Measurements from ENCODE around the gene CSRP1. TPM values are rescaled to one million over a fixed set of nuclear protein-coding genes. Genes with fewer than 3 reads are reported as not detected.
"Not testable (repeated sequence)": the region's sequence is repeated elsewhere in the genome, so short reads cannot be mapped to it uniquely, and the experiment has no call there.

Gene CSRP1
- total and polyA plus RNA-seq, 2 experiments from 2014 or later, result 78.9 to 135 TPM

DNA sequence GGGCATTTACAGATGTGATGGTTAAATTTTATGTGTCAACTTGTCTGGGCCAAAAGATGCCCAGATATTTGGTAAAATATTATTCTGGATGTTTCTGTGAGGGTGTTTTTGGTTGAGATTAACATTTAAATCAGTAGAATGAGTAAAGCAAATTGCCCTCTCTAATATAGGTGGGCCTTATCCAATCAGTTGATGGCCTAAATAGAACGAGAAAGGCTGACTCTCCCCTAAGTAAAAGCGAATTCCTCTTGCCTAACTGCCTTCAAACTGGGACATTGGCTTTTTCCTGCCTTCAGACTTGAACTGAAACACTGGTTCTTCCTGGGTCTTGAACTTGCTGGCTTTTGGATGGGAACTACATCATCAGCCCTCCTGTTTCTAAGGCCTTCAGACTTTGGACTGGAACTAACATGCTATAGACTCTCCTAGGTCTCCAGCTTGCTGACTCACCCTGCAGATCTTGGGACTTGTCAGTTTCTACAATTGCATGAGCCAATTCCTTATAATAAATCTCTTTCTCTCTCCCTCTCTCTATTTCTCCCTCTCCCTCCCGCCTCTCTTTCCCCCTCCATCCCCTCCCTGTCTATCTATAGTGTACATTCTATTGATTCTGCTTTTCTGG is 21.8 kb upstream of the CSRP1 start:
- H3K27ac ChIP-seq, result no peak overlapping the region

DNA sequence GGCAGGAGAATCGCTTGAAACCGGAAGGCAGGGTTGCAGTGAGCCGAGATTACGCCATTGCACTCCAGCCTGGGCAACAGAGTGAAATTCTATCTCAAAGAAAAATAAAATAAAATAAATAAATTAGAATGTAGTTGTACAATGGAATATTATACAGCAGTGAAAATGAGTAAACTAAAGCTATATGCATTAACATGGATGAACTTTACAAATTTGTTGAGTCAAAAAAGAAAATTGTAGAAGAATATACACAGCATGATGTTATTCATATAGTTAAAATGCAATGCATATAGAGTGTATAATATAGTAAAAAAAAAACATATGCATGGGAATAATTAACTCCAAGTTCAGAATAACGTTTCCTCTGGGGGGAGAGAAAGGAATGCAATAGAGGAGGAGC is 21.0 kb upstream of the CSRP1 start:
- Histone ChIP-seq H3K4me1 (ENCODE audit: low read depth) (peaks cover 7% of the 10 kb centered on the region), H3K27me3 (no peaks in the 10 kb centered on the region)

More for the DNA sequence above, 21.8 kb upstream of the CSRP1 start:
- H3K27me3 ChIP-seq, result no peaks in the 10 kb centered on the region
- no peak for DNase-seq (ENCODE audit: low read depth in 1 of 2, low spot score in 1 of 2)
- TF ChIP-seq, protein P1, sequence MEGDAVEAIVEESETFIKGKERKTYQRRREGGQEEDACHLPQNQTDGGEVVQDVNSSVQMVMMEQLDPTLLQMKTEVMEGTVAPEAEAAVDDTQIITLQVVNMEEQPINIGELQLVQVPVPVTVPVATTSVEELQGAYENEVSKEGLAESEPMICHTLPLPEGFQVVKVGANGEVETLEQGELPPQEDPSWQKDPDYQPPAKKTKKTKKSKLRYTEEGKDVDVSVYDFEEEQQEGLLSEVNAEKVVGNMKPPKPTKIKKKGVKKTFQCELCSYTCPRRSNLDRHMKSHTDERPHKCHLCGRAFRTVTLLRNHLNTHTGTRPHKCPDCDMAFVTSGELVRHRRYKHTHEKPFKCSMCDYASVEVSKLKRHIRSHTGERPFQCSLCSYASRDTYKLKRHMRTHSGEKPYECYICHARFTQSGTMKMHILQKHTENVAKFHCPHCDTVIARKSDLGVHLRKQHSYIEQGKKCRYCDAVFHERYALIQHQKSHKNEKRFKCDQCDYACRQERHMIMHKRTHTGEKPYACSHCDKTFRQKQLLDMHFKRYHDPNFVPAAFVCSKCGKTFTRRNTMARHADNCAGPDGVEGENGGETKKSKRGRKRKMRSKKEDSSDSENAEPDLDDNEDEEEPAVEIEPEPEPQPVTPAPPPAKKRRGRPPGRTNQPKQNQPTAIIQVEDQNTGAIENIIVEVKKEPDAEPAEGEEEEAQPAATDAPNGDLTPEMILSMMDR (IDR thresholded peaks at IDR 0.05; ENCODE audit: low read depth, low read length), result no peak
- H3K9me3 ChIP-seq (ENCODE audit: low read depth), result no peaks in the 10 kb centered on the region
- H3K4me3 ChIP-seq, result no peak overlapping the region
- H3K36me3 ChIP-seq, result no peaks in the 10 kb centered on the region
- H3K4me1 ChIP-seq (ENCODE audit: low read depth), result peaks cover 7% of the 10 kb centered on the region

DNA sequence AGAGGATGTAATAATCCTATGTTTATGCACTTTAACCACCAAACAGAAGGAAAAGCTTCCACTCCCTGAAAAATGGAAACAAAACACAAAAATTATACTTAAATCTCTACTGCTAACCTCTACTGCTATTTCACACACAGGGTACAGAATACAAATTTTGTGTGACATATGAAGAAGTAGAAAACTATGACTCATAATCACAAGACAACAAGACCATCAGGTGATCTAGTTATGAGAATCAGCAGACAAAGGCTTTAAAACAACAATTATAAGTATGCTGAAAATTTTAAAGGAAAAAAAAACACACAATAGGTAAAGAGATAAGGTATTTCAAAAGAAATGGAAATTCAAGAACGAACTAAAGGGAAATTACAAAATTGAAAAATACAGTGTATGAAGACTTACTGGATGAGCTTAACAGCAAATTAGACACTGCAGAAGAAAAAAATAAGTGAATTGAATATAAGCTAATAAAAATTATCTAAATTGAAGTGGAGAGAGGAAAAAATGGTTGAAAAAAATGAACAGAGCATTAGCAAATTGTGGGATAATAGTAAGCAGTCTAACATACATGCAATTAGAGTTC is 18.4 kb upstream of the CSRP1 start:
- Histone ChIP-seq H3K4me3 (no peak overlapping the region), H3K9me3 (ENCODE audit: low read depth) (no peaks in the 10 kb centered on the region), H3K27me3 (no peaks in the 10 kb centered on the region), H3K27ac (no peak overlapping the region), H3K36me3 (no peaks in the 10 kb centered on the region), H3K4me1 (ENCODE audit: low read depth) (peaks cover 9% of the 10 kb centered on the region)
- TF ChIP-seq, protein P1 (IDR thresholded peaks at IDR 0.05; ENCODE audit: low read depth, low read length), result no peak
- DNase-seq (ENCODE audit: low read depth in 1 of 2, low spot score in 1 of 2), result no peak

More for the DNA sequence above, 21.0 kb upstream of the CSRP1 start:
- TF ChIP-seq, protein P1 (IDR thresholded peaks at IDR 0.05; ENCODE audit: low read depth, low read length), result no peak
- DNase-seq (ENCODE audit: low read depth in 1 of 2, low spot score in 1 of 2), result no peak
- H3K4me3 ChIP-seq, result no peak overlapping the region
- no peaks in the 10 kb centered on the region for H3K36me3 ChIP-seq
- no peaks in the 10 kb centered on the region for H3K9me3 ChIP-seq (ENCODE audit: low read depth)
- no peak overlapping the region for H3K27ac ChIP-seq

DNA sequence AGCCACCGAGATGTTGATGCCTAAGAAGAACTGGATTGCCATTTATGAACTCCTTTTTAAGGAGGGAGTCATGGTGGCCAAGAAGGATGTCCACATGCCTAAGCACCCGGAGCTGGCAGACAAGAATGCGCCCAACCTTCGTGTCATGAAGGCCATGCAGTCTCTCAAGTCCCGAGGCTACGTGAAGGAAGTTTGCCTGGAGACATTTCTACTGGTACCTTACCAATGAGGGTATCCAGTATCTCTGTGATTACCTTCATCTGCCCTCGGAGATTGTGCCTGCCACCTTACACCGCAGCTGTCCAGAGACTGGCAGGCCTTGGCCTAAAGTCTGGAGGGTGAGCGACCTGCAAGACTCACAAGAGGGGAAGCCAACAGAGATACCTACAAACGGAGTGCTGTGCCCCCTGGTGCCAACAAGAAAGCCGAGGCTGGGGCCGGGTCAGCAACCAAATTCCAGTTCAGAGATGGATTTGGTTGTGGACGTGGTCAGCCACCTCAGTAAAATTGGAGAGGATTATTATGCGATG is 13.2 kb upstream of the CSRP1 start:
- peaks cover 12% of the 10 kb centered on the region for H3K4me1 ChIP-seq (ENCODE audit: low read depth)
- not testable (repeated sequence) for H3K27ac ChIP-seq; H3K27me3 ChIP-seq; H3K9me3 ChIP-seq (ENCODE audit: low read depth); DNase-seq (ENCODE audit: low read depth in 1 of 2, low spot score in 1 of 2); H3K36me3 ChIP-seq; H3K4me3 ChIP-seq

DNA sequence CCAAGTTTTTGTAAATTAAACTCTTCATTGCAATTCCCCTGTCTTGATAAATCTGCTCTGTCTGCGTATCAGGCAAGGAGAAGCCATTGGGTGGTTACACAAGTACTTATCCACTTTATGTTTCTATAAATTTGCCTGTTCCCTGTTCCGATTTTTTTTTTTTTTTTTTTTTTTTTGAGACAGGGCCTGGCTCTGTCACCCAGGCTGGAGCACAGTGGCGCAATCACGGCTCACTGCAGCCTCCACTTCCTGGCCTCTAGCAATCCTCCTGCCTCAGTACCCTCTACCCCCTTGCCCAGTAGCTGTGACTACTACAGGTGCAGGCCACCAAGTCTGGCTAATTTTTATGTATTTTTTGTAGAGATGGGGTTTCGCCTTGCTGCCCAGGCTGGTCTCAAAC is 11.1 kb upstream of the CSRP1 start:
- DNase-seq (ENCODE audit: low read depth in 1 of 2, low spot score in 1 of 2), result no peak
- H3K4me1 ChIP-seq (ENCODE audit: low read depth), result peaks cover 20% of the 10 kb centered on the region
- H3K9me3 ChIP-seq (ENCODE audit: low read depth), result no peaks in the 10 kb centered on the region
- no peak overlapping the region for H3K4me3 ChIP-seq
- no peak overlapping the region for H3K27ac ChIP-seq
- TF ChIP-seq, protein P1 (IDR thresholded peaks at IDR 0.05; ENCODE audit: low read depth, low read length), result no peak
- no peaks in the 10 kb centered on the region for H3K27me3 ChIP-seq
- H3K36me3 ChIP-seq, result no peaks in the 10 kb centered on the region

DNA sequence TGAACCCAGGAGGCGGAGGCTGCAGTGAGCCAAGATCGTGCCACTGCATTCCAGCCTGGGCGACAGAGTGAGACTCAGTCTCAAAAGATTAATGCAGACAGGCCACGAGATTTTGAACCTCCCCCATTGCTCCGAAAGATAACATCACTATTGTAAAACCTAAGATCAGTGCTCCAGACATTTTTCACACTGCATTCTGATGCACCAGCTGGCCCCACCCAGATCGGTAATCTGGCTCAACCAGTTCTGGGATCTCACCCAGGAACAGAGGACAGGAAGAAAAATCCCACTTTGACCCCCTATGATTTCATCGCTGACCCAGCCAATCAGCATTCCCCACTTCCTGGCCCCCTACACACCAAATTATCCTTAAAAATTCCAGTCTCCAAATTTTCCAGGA is 10.7 kb upstream of the CSRP1 start:
- H3K4me1 ChIP-seq (ENCODE audit: low read depth), result peaks cover 21% of the 10 kb centered on the region
- H3K9me3 ChIP-seq (ENCODE audit: low read depth), result no peaks in the 10 kb centered on the region
- TF ChIP-seq, protein P1 (IDR thresholded peaks at IDR 0.05; ENCODE audit: low read depth, low read length), result no peak
- no peaks in the 10 kb centered on the region for H3K36me3 ChIP-seq
- H3K27ac ChIP-seq, result no peak overlapping the region
- H3K4me3 ChIP-seq, result no peak overlapping the region
- H3K27me3 ChIP-seq, result no peaks in the 10 kb centered on the region
- DNase-seq (ENCODE audit: low read depth in 1 of 2, low spot score in 1 of 2), result no peak

Measured in cardiac muscle cell (in vitro differentiated cells and primary cell).